K562 (cell line): ENCODE data around the gene PGPEP1. TPM values are rescaled to one million over a fixed set of nuclear protein-coding genes. Genes with fewer than 3 reads are reported as not detected.

Experiments
- ATF2 ChIP-seq: sonication (generic); formaldehyde crosslinking; IDR thresholded peaks from 2 replicates; pipeline ENCODE4 v1.8.1; 2022; ENCODE audit warnings: missing genetic modification reagents
- HDAC2 ChIP-seq: fragments of 450-650 bp; IDR thresholded peaks from 2 replicates; pipeline ENCODE4 v1.6.1; 2016; ENCODE audit warnings: mild to moderate bottlenecking
- KLF16 ChIP-seq: IDR thresholded peaks from 2 replicates; pipeline ENCODE4 v1.6.1; 2016; ENCODE audit warnings: antibody characterized with exemption
- MGA ChIP-seq: fragments of 450-650 bp; IDR thresholded peaks from 2 replicates; pipeline ENCODE4 v1.6.1; 2016; ENCODE audit warnings: mild to moderate bottlenecking, moderate library complexity
- PPARD ChIP-seq: fragments of 250-450 bp; sonication (Bioruptor Pico); IDR thresholded peaks from 2 replicates; pipeline ENCODE4 v1.8.0; 2022; ENCODE audit warnings: inconsistent platforms, mild to moderate bottlenecking, moderate library complexity
- SMAD2 ChIP-seq: fragments of 150-350 bp; IDR thresholded peaks from 2 replicates; pipeline ENCODE4 v1.6.1; 2014; ENCODE audit warnings: low read depth, mild to moderate bottlenecking, low read length
- USF2 ChIP-seq: sonication (generic); formaldehyde crosslinking; IDR thresholded peaks from 2 replicates; pipeline ENCODE4 v1.5.0; 2020; ENCODE audit warnings: missing genetic modification reagents
- ZZZ3 ChIP-seq: fragments of 450-650 bp; IDR thresholded peaks from 2 replicates; pipeline ENCODE4 v1.6.1; 2016; ENCODE audit warnings: antibody characterized with exemption, mild to moderate bottlenecking, moderate library complexity
- polyA plus RNA-seq, 8 experiments: library from polyadenylated mRNA; depleted of rRNA in 4 of 8; stranded (reverse) in 5 of 8; unstranded in 3 of 8; fragments of >200 nt; fragmentation: Nextera tagmentation in 2 of 8; fragmentation: Illumina TruSeq in 1 of 8; extraction: Ambion mirVana in 2 of 8; extraction: Trizol in 1 of 8; gene quantifications; 2 replicates each; pipeline versions ENCODE4 v1.2.1 to v1.2.3, GENCODE V29; 2011 to 2014; ENCODE audit warnings: inconsistent platforms in 1 of 8, missing spikeins in 1 of 8
- total RNA-seq, 7 experiments: library from RNA; depleted of rRNA in 6 of 7; stranded (reverse); fragments of >200 nt in 6 of 7; fragmentation: Illumina TruSeq in 2 of 7; extraction: Trizol in 2 of 7; gene quantifications; 2 replicates each; pipeline versions ENCODE4 v1.2.1 to v1.2.3, GENCODE V29; 2011 to 2021; ENCODE audit warnings: low replicate concordance in 1 of 7
- TF ChIP-seq, protein P1 (sequence below), 3 experiments: fragments of 200-800 bp in 1 of 3; sonication (Bioruptor generic) in 1 of 3; sonication (generic) in 1 of 3; formaldehyde crosslinking in 1 of 3; IDR thresholded peaks; 2 replicates each; pipeline versions ENCODE4 v1.6.1 to v1.8.0; 2016 to 2022; ENCODE audit warnings: mild to moderate bottlenecking in 2 of 3, missing compliant biosample characterization in 2 of 3, missing genetic modification characterization in 2 of 3, missing genetic modification reagents in 1 of 3

The PGPEP1 gene
- total and polyA plus RNA-seq, 9 of the 15 experiments (the other 6 are each of a cell fraction or from before 2014, with no cell fraction given), result 10.0 to 69.6 (median 33.5) TPM

DNA sequence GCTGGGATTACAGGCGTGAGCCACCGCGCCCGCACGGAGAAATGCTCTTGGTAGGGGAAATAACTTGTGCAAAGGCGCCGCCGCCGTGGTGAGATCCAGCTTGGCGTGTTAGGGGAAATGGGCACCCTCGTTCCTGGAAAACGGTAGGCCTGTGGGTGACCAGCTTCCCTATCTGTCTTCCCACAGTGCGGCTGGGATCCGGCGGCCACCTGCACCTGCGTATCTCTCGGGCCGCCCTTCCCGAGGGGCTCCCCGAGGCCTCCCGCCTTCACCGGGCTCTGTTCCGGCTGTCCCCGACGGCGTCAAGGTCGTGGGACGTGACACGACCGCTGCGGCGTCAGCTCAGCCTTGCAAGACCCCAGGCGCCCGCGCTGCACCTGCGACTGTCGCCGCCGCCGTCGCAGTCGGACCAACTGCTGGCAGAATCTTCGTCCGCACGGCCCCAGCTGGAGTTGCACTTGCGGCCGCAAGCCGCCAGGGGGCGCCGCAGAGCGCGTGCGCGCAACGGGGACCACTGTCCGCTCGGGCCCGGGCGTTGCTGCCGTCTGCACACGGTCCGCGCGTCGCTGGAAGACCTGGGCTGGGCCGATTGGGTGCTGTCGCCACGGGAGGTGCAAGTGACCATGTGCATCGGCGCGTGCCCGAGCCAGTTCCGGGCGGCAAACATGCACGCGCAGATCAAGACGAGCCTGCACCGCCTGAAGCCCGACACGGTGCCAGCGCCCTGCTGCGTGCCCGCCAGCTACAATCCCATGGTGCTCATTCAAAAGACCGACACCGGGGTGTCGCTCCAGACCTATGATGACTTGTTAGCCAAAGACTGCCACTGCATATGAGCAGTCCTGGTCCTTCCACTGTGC is 47.9 kb downstream of the PGPEP1 start (continued):
- TF ChIP-seq ATF2 (CRISPR knock-in tag) (no peak), HDAC2 (peak; percentile 63), PPARD (no peak), MGA (peak; percentile 88), USF2 (CRISPR knock-in tag) (no peak), KLF16 (0 out of 2 replicates have a peak, but pooled peaks have one; percentile 58), ZZZ3 (no peak), SMAD2 (no peak)
- TF ChIP-seq, protein P1, sequence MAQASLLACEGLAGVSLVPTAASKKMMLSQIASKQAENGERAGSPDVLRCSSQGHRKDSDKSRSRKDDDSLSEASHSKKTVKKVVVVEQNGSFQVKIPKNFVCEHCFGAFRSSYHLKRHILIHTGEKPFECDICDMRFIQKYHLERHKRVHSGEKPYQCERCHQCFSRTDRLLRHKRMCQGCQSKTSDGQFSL (CRISPR knock-in tag; IDR thresholded peaks at IDR 0.05), result peak; percentile 85
- TF ChIP-seq, protein P1 (tag; IDR thresholded peaks at IDR 0.05), result peak in 1 of 2 experiments; percentile 48; a peak in 1 of 4 replicates
